Measurements from ENCODE around the gene TSPAN14. TPM values are rescaled to one million over a fixed set of nuclear protein-coding genes. Genes with fewer than 3 reads are reported as not detected.

The TSPAN14 gene
- total and polyA plus RNA-seq, 10 of the 15 experiments (the other 5 are each of a cell fraction or from before 2014, with no cell fraction given) = 2.5 to 31.7 (median 17.9) TPM

GRCh38 chr10:80473692-80474596 lies 19.8 kb downstream of the TSPAN14 start (continued):
- TF ChIP-seq ZNF687 (IDR thresholded peaks at IDR 0.05) = no peak
- no peak for TF ChIP-seq POLR2A (IDR thresholded peaks at IDR 0.05; ENCODE audit: low read depth, low read length)

- FAIRE-seq (no peak), DNase-seq (ENCODE audit: low read depth, low spot score) (no peak), ATAC-seq (no peak)
- ChIA-PET POLR2A (interaction anchor here (0.5 to 12.9 kb wide), 7 partner anchors 10 to 26 kb away, joined by 3 to 190 read pairs (median 4); partner anchors contain the start of gene TSPAN14), SMC1A (ENCODE audit: uncharacterized antibody, unreplicated experiment) (interaction anchor here (0.7 to 36.0 kb wide), 9 partner anchors 10 to 31 kb away, joined by 3 to 1038 read pairs (median 5); no protein-coding TSS in a partner anchor), RAD21 (ENCODE audit: unreplicated experiment) (interaction anchor here (0.7 to 21.4 kb wide), 5 partner anchors 13 to 28 kb away, joined by 3 to 412 read pairs (median 32); no protein-coding TSS in a partner anchor), CTCF (interaction anchor here (1.0 to 21.5 kb wide), 8 partner anchors 8 to 56 kb away, joined by 3 to 402 read pairs (median 5); no protein-coding TSS in a partner anchor)
- Histone ChIP-seq H3K9me3 (replicated peaks; ENCODE audit: control insufficient read depth, insufficient read depth, low read length) (peaks cover 13% of the 10 kb centered on the region; the same call in 2 of the 3 replicates), H3K79me2 (ENCODE audit: control insufficient read depth, insufficient read depth, low read length) (peaks cover 53% of the 10 kb centered on the region), H2AFZ (ENCODE audit: control insufficient read depth, low read depth, low read length) (no peak overlapping the region), H3K4me2 (ENCODE audit: control insufficient read depth, insufficient read depth) (peak overlapping the region; percentile 95; the same call in 1 of the 2 replicates), H4K20me1 (ENCODE audit: control insufficient read depth, insufficient read depth) (no peaks in the 10 kb centered on the region; the same call in 1 of the 2 replicates), H3K4me3 (no peak overlapping the region), H3K4me1 (ENCODE audit: control insufficient read depth, insufficient read depth, low read length) (peaks cover 51% of the 10 kb centered on the region), H3K9ac (ENCODE audit: control insufficient read depth, insufficient read depth, low read length) (peak overlapping the region; percentile 15; the same call in 1 of the 2 replicates), H3K27ac (ENCODE audit: control insufficient read depth, insufficient read depth) (peak overlapping the region; percentile 87), H3K36me3 (ENCODE audit: control insufficient read depth in 2 of 2, insufficient read depth in 2 of 2, low read length in 1 of 2) (peaks cover 3 to 6% of the 10 kb centered on the region in 2 experiments; a peak in 3 of 4 replicates), H3K27me3 (replicated peaks in 1 of 2; ENCODE audit: control insufficient read depth in 2 of 2, insufficient read depth in 2 of 2, low read length in 1 of 2) (no peaks in the 10 kb centered on the region)
- WGBS (ENCODE audit: insufficient coverage, insufficient replicate concordance, low lambda C conversion rate, missing lambda C conversion rate) = 88% methylated on average over 2 of the region's 2 CpGs
- TF ChIP-seq ZBED1 (IDR thresholded peaks at IDR 0.05; ENCODE audit: borderline replicate concordance) (no peak), ATF2 (IDR thresholded peaks at IDR 0.05; ENCODE audit: low read length) (no peak)
- BruUV-seq (replicated peaks) = no TSS peak
- intact Hi-C loops (cut with micrococcal nuclease; ENCODE audit: unreplicated experiment) = no loop called here
- in situ Hi-C loops (cut with MboI) = no loop called here
These were observed 20.4 kb downstream of the TSPAN14 start for GRCh38 chr10:80474597-80474910.
